ENCODE measurements around the gene KLF7. TPM values are rescaled to one million over a fixed set of nuclear protein-coding genes. Genes with fewer than 3 reads are reported as not detected.

Gene KLF7
- total RNA-seq, 1 donor from 2014 or later: 5.2 TPM

- Histone ChIP-seq H4K20me1 (ENCODE audit: low read depth) (no peaks in the 10 kb centered on the region), H2AFZ (replicated peaks) (no peak overlapping the region), H3K36me3 (no peaks in the 10 kb centered on the region), H3K9me3 (ENCODE audit: low read depth) (no peaks in the 10 kb centered on the region), H3K27me3 (no peaks in the 10 kb centered on the region), H3F3A (ENCODE audit: low read depth) (no peaks in the 10 kb centered on the region), H3K4me1 (peaks cover 11% of the 10 kb centered on the region), H3K4me2 (no peak overlapping the region), H3K27ac (no peak overlapping the region), H3K9ac (no peak overlapping the region), H3K79me2 (ENCODE audit: low read depth) (no peaks in the 10 kb centered on the region), H3K4me3 (no peak overlapping the region)
- Mint-ChIP-seq H3K9me3 (no peaks in the 10 kb centered on the region), H3K27me3 (ENCODE audit: insufficient read depth, low read depth) (peaks cover 4% of the 10 kb centered on the region), H3K36me3 (no peaks in the 10 kb centered on the region), H3K4me3 (no peak overlapping the region), H3K27ac (no peak overlapping the region), H3K4me1 (peaks cover 5% of the 10 kb centered on the region)
- TF ChIP-seq CTCF (IDR thresholded peaks at IDR 0.05): no peak
- no peak for TF ChIP-seq EZH2phosphoT487 (IDR thresholded peaks at IDR 0.05)
- TF ChIP-seq EZH2 (IDR thresholded peaks at IDR 0.05): no peak
- no peak for DNase-seq (ENCODE audit: low spot score)
Observed at GRCh38 chr2:207064128-207064690, 101.5 kb downstream of the KLF7 start.

GRCh38 chr2:207061181-207061580 is 104.6 kb downstream of the KLF7 start:
- H3K4me3 Mint-ChIP-seq: no peak overlapping the region
- H3K36me3 ChIP-seq: no peaks in the 10 kb centered on the region
- no peak overlapping the region for H3K4me3 ChIP-seq
- H4K20me1 ChIP-seq (ENCODE audit: low read depth): no peaks in the 10 kb centered on the region
- no peaks in the 10 kb centered on the region for H3K4me1 Mint-ChIP-seq
- H3K9ac ChIP-seq: no peak overlapping the region
- H3K4me2 ChIP-seq: no peak overlapping the region
- H3K36me3 Mint-ChIP-seq: no peaks in the 10 kb centered on the region
- H2AFZ ChIP-seq (replicated peaks): no peak overlapping the region
- H3K9me3 ChIP-seq (ENCODE audit: low read depth): no peaks in the 10 kb centered on the region
- peaks cover 2% of the 10 kb centered on the region for H3K27me3 Mint-ChIP-seq (ENCODE audit: insufficient read depth, low read depth)
- H3K27me3 ChIP-seq: no peaks in the 10 kb centered on the region
- no peaks in the 10 kb centered on the region for H3K4me1 ChIP-seq
- no peak overlapping the region for H3K27ac ChIP-seq
- no peak overlapping the region for H3K27ac Mint-ChIP-seq
- no peaks in the 10 kb centered on the region for H3K9me3 Mint-ChIP-seq
- H3K79me2 ChIP-seq (ENCODE audit: low read depth): no peaks in the 10 kb centered on the region
- TF ChIP-seq CTCF (IDR thresholded peaks at IDR 0.05): no peak
- TF ChIP-seq EZH2phosphoT487 (IDR thresholded peaks at IDR 0.05): no peak
- no peak for TF ChIP-seq EZH2 (IDR thresholded peaks at IDR 0.05)
- no peak for DNase-seq (ENCODE audit: low spot score)
- H3F3A ChIP-seq (ENCODE audit: low read depth): no peaks in the 10 kb centered on the region

DNA sequence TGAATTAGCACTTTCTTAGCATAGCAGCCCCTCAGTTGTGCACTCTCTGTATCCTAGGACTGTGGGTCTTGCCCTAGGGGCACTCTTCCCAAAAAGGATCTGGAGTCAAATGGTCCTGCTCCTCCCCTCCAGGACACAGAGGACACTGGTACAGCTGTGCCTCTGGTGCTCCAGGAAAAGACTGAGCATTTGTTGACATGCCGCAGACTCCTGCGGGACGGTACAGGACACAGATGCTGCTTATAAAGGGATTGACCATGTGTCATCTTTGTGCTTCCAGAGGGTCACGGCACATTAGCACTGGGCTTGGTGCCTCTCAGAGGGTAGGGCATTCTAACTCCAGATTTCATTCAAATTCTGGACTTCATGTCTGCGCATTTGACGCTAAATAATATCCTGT is 110.5 kb downstream of the KLF7 start:
- Mint-ChIP-seq H3K4me1 (no peaks in the 10 kb centered on the region), H3K4me3 (no peak overlapping the region), H3K9me3 (no peaks in the 10 kb centered on the region), H3K36me3 (no peaks in the 10 kb centered on the region), H3K27ac (no peak overlapping the region), H3K27me3 (ENCODE audit: insufficient read depth, low read depth) (no peaks in the 10 kb centered on the region)
- DNase-seq (ENCODE audit: low spot score): no peak
- Histone ChIP-seq H3K9me3 (ENCODE audit: low read depth) (no peaks in the 10 kb centered on the region), H3K4me3 (no peak overlapping the region), H4K20me1 (ENCODE audit: low read depth) (no peaks in the 10 kb centered on the region), H3K4me2 (no peak overlapping the region), H3F3A (ENCODE audit: low read depth) (no peaks in the 10 kb centered on the region), H3K27ac (no peak overlapping the region), H3K36me3 (no peaks in the 10 kb centered on the region), H2AFZ (replicated peaks) (no peak overlapping the region), H3K27me3 (no peaks in the 10 kb centered on the region), H3K9ac (no peak overlapping the region), H3K79me2 (ENCODE audit: low read depth) (no peaks in the 10 kb centered on the region), H3K4me1 (no peaks in the 10 kb centered on the region)
- TF ChIP-seq EZH2phosphoT487 (IDR thresholded peaks at IDR 0.05) (no peak), EZH2 (IDR thresholded peaks at IDR 0.05) (no peak), CTCF (IDR thresholded peaks at IDR 0.05) (no peak)

Data from neural progenitor cell (in vitro differentiated cells).